HCT116 (cell line): ENCODE results near the gene TGFBR3. TPM values are rescaled to one million over a fixed set of nuclear protein-coding genes. Genes with fewer than 3 reads are reported as not detected.

Source experiments
- ATAC-seq: fragments of 200-7000 bp; cut with Tn5 transposase; 2 replicates; pipeline ENCODE4 v1.9.1; 2020; ENCODE audit warnings: mild to moderate bottlenecking, moderate library complexity
- BruUV-seq: library from RNA; stranded (reverse); fragments of 400-500 nt; replicated peaks from 2 replicates; lab custom pipeline; 2021; lab: Mats Ljungman, UMichigan
- CTCF ChIA-PET: fragments of 300-600 bp; sonication (Branson Sonifier 250); formaldehyde crosslinking; loops from one replicate; lab custom pipeline; 2021; ENCODE audit warnings: antibody characterized with exemption; lab: Charles Lee
- POLR2A ChIA-PET: fragments of 300-600, 350-600 bp; sonication (Branson Sonifier 250); formaldehyde crosslinking; loops from one replicate; lab custom pipeline; 2021; ENCODE audit warnings: antibody characterized with exemption; lab: Charles Lee
- RAD21 ChIA-PET, 2 experiments: fragments of 300-600 bp; sonication (Branson Sonifier 250); formaldehyde crosslinking; loops; one replicate each; lab custom pipeline; 2023; ENCODE audit warnings: low total read pairs in 2 of 2; ENCODE audit not compliant: uncharacterized antibody in 2 of 2, unreplicated experiment in 2 of 2, low non-redundant PET in 1 of 2; lab: Charles Lee
- DNase-seq: peaks from one replicate; pipeline ENCODE4 v3.0.0-alpha.2; 2010; ENCODE audit warnings: low read depth, low spot score
- H2AFZ ChIP-seq: fragments of 200-600 bp; shearing (Covaris generic), sonication (generic); 2 replicates; pipeline ENCODE4 v1.6.1; 2017; ENCODE audit warnings: low read depth, mixed run types, mixed read lengths, antibody characterized with exemption, low read length; ENCODE audit not compliant: poor library complexity, severe bottlenecking
- H3K27ac ChIP-seq: 2 replicates; pipeline ENCODE4 v1.5.1; 2012; ENCODE audit warnings: low read depth, low read length
- H3K27me3 ChIP-seq: fragments of 200-600 bp; sonication (generic); 2 replicates; pipeline ENCODE4 v1.6.1; 2016; ENCODE audit warnings: mixed run types, low read length, mixed read lengths; ENCODE audit not compliant: insufficient read depth
- H3K36me3 ChIP-seq, 2 experiments: fragments of 200-500 bp in 1 of 2; fragments of 200-600 bp in 1 of 2; sonication (Bioruptor generic) in 1 of 2; sonication (generic) in 1 of 2; 2 replicates each; pipeline versions ENCODE4 v1.5.1 to v1.6.1; 2014 to 2016; ENCODE audit warnings: low read length in 2 of 2, inconsistent platforms in 1 of 2, mixed read lengths in 1 of 2, mixed run types in 1 of 2; ENCODE audit not compliant: insufficient read depth in 2 of 2, control insufficient read depth in 1 of 2
- H3K4me1 ChIP-seq, 2 experiments: fragments of 200-600 bp in 1 of 2; sonication (generic) in 1 of 2; 2 replicates each; pipeline versions ENCODE4 v1.5.1 to v1.6.1; 2012 to 2017; ENCODE audit warnings: low read length in 2 of 2, inconsistent platforms in 1 of 2, mild to moderate bottlenecking in 1 of 2, mixed read lengths in 1 of 2, mixed run types in 1 of 2, moderate library complexity in 1 of 2; ENCODE audit not compliant: insufficient read depth in 2 of 2, control insufficient read depth in 1 of 2
- H3K4me2 ChIP-seq: fragments of 200-600 bp; sonication (generic); 2 replicates; pipeline ENCODE4 v1.6.1; 2017; ENCODE audit warnings: mixed run types, low read length, mixed read lengths
- H3K4me3 ChIP-seq, 2 experiments: fragments of 200-600 bp in 1 of 2; sonication (generic) in 1 of 2; replicated peaks in 1 of 2; 2 replicates each; pipeline ENCODE4 v1.5.1; 2011 to 2016; ENCODE audit warnings: low read length in 2 of 2, control low read depth in 1 of 2, low read depth in 1 of 2, mild to moderate bottlenecking in 1 of 2, mixed read lengths in 1 of 2, mixed run types in 1 of 2
- H3K79me2 ChIP-seq: fragments of 200-600 bp; sonication (generic); 2 replicates; pipeline ENCODE4 v1.6.1; 2017; ENCODE audit warnings: mild to moderate bottlenecking, mixed run types, low read length, moderate library complexity, mixed read lengths; ENCODE audit not compliant: insufficient read depth
- H3K9ac ChIP-seq: fragments of 200-600 bp; sonication (generic); 2 replicates; pipeline ENCODE4 v1.6.1; 2016; ENCODE audit warnings: low read length, mixed read lengths
- H3K9me2 ChIP-seq: fragments of 200-600 bp; sonication (generic), shearing (Covaris generic); 2 replicates; pipeline ENCODE4 v1.6.1; 2017; ENCODE audit warnings: mixed run types, mild to moderate bottlenecking, moderate library complexity; ENCODE audit not compliant: insufficient read depth
- H3K9me3 ChIP-seq, 2 experiments: fragments of 200-500 bp in 1 of 2; fragments of 200-600 bp in 1 of 2; sonication (Bioruptor generic) in 1 of 2; sonication (generic) in 1 of 2; 2 replicates each; pipeline ENCODE4 v1.6.1; 2014 to 2017; ENCODE audit warnings: low read length in 2 of 2, mixed read lengths in 2 of 2, inconsistent platforms in 1 of 2, low read depth in 1 of 2, mild to moderate bottlenecking in 1 of 2, mixed run types in 1 of 2, moderate library complexity in 1 of 2; ENCODE audit not compliant: control insufficient read depth in 1 of 2, insufficient read depth in 1 of 2
- H4K20me1 ChIP-seq: fragments of 200-600 bp; sonication (generic), shearing (Covaris generic); 2 replicates; pipeline ENCODE4 v1.6.1; 2017; ENCODE audit warnings: mixed run types, mild to moderate bottlenecking, moderate library complexity; ENCODE audit not compliant: insufficient read depth
- CEBPB ChIP-seq: IDR thresholded peaks from 2 replicates; pipeline ENCODE4 v1.6.1; 2012; ENCODE audit warnings: low read depth
- EGR1 ChIP-seq: IDR thresholded peaks from 2 replicates; pipeline ENCODE4 v1.6.1; 2012; ENCODE audit warnings: low read depth
- EZH2 ChIP-seq: fragments of 200-600 bp; sonication (generic); IDR thresholded peaks from 2 replicates; pipeline ENCODE4 v1.6.1; 2017; ENCODE audit warnings: antibody characterized with exemption, mixed run types
- EZH2phosphoT487 ChIP-seq: fragments of 200-600 bp; IDR thresholded peaks from 2 replicates; pipeline ENCODE4 v1.6.1; 2018; ENCODE audit warnings: antibody characterized with exemption, borderline replicate concordance
- JUND ChIP-seq: IDR thresholded peaks from 2 replicates; pipeline ENCODE4 v1.6.1; 2012
- POLR2AphosphoS5 ChIP-seq: IDR thresholded peaks from 2 replicates; pipeline ENCODE4 v1.6.1; 2011; ENCODE audit warnings: mild to moderate bottlenecking, low read depth, low read length, moderate library complexity
- RAD21 ChIP-seq: IDR thresholded peaks from 2 replicates; pipeline ENCODE4 v1.6.1; 2012; ENCODE audit warnings: low read depth, mild to moderate bottlenecking
- SRF ChIP-seq: IDR thresholded peaks from 2 replicates; pipeline ENCODE4 v1.6.1; 2012; ENCODE audit warnings: low read depth
- YY1 ChIP-seq: IDR thresholded peaks from 2 replicates; pipeline ENCODE4 v1.6.1; 2011; ENCODE audit warnings: low read length, low read depth, moderate library complexity, mild to moderate bottlenecking; ENCODE audit not compliant: insufficient replicate concordance; ENCODE audit errors: extremely low read depth
- intact Hi-C: fragments of 100-400 bp; cut with micrococcal nuclease; formaldehyde crosslinking; loops from 2 replicates; pipeline ENCODE4 v1.10.0; 2022
- total RNA-seq: library from RNA; stranded (reverse); gene quantifications from one replicate; pipeline ENCODE4 v1.2.1, GENCODE V29; 2021; ENCODE audit not compliant: unreplicated experiment
- TF ChIP-seq, protein P1 (sequence below): IDR thresholded peaks from 2 replicates; pipeline ENCODE4 v1.6.1; 2012
- TF ChIP-seq, protein P2 (sequence below): IDR thresholded peaks from 2 replicates; pipeline ENCODE4 v1.6.1; 2012; ENCODE audit warnings: low read depth
- TF ChIP-seq, protein P3 (sequence below), 3 experiments: fragments of 200-600 bp in 1 of 3; sonication (generic) in 1 of 3; IDR thresholded peaks in 2 of 3; conservative IDR thresholded peaks in 1 of 3; 2 replicates each; pipeline ENCODE4 v1.5.1; 2012 to 2017; ENCODE audit warnings: low read depth in 2 of 3, low read length in 2 of 3, antibody characterized with exemption in 1 of 3, borderline replicate concordance in 1 of 3, control low read depth in 1 of 3, mild to moderate bottlenecking in 1 of 3, mixed read lengths in 1 of 3, mixed run types in 1 of 3, moderate library complexity in 1 of 3; ENCODE audit not compliant: insufficient read depth in 1 of 3

Gene TGFBR3
- total RNA-seq, 1 experiment from 2014 or later, result 7.1 TPM

DNA sequence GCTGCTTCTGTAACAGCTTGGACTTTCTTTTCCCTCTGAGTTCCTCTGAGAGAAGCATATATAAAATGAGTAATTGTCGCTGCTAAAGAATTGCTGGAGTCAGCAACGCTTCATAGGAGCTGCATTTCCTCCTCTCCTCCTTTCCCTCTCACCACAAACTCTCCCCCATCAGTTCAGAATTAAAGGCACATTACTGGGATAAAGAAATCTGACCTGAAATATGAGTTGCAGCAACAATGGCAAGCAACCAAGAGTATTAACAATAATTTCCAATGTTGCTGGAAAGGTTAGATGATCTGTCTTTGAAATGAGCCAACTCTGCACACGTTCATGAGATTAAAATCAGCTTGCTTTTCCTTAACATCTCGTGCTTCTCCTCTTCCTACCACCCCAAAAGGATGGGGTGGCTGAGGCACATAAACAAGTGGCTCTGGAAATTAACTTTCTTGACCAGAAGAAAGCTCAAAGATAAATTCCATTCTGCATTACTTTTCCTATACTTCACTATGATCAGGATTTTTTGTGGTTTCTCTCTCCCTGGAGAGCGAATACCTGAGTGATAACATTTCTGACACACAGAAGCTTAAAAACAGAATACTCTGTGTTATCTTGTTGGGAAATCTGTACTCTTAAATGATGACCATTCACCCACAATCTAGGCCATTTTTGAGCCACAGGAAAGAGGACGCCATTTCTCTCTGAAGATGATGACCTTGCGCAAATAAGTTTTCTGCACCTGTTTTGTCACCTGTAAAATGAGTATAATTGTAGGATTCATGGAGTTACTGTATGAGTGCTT, 90.2 kb downstream of the TGFBR3 start:
- Histone ChIP-seq H3K27me3 (no peaks in the 10 kb centered on the region), H3K4me2 (peak overlapping the region; percentile 4), H4K20me1 (no peaks in the 10 kb centered on the region), H3K4me3 (no peak overlapping the region), H3K36me3 (no peaks in the 10 kb centered on the region), H3K9me3 (no peaks in the 10 kb centered on the region), H3K9me2 (no peaks in the 10 kb centered on the region), H3K9ac (no peak overlapping the region), H3K4me1 (peaks cover 14 to 21% of the 10 kb centered on the region in 2 experiments; a peak in 3 of 4 replicates), H2AFZ (no peak overlapping the region), H3K79me2 (no peaks in the 10 kb centered on the region), H3K27ac (no peak overlapping the region)
- POLR2A ChIA-PET, result no interaction called here
- DNase-seq (no peak), ATAC-seq (0 out of 2 replicates have a peak, but pooled peaks have one; percentile 41)
- CTCF ChIA-PET, result no interaction called here
- TF ChIP-seq CEBPB (no peak), JUND (no peak), POLR2AphosphoS5 (no peak)
- TF ChIP-seq, protein P1, sequence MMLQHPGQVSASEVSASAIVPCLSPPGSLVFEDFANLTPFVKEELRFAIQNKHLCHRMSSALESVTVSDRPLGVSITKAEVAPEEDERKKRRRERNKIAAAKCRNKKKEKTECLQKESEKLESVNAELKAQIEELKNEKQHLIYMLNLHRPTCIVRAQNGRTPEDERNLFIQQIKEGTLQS, result no peak
- intact Hi-C loops, result no loop called here
- BruUV-seq, result no TSS peak
- RAD21 ChIA-PET, result interaction anchor here in 1 of 2 experiments (0.6 kb wide), 1 partner anchor 88 kb away, joined by 3 read pairs; no protein-coding TSS in a partner anchor

DNA sequence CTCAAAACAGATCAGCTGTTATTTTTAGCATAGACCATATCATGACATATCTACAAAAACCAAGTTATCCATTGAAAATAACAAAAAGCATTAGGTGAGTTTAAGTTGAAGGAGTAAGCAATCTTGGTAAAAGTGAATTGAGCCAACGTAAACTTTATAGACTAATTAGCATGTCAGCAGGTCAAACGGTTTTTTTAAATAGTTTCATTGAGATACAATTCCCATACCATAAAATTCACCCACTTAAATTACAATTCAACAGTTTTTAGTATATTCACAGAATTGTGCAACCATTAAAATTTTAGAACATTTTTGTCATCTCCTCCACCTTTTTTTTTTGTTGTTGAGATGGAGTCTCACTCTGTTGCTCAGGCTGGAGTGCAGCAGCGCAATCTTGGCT, 92.1 kb downstream of the TGFBR3 start:
- no TSS peak for BruUV-seq
- Histone ChIP-seq H3K79me2 (no peaks in the 10 kb centered on the region), H3K4me3 (no peak overlapping the region), H4K20me1 (no peaks in the 10 kb centered on the region), H3K9me2 (no peaks in the 10 kb centered on the region), H2AFZ (no peak overlapping the region), H3K27me3 (no peaks in the 10 kb centered on the region), H3K9me3 (no peaks in the 10 kb centered on the region), H3K9ac (no peak overlapping the region), H3K4me2 (no peak overlapping the region), H3K36me3 (no peaks in the 10 kb centered on the region), H3K4me1 (peaks cover 14 to 17% of the 10 kb centered on the region in 2 experiments; a peak in 3 of 4 replicates), H3K27ac (no peak overlapping the region)
- ChIA-PET POLR2A (interaction anchor here (0.7 kb wide), 1 partner anchor 97 kb away, joined by 4 read pairs; no protein-coding TSS in a partner anchor), RAD21 (no interaction called here), CTCF (no interaction called here)
- DNase-seq (no peak), ATAC-seq (no peak)
- intact Hi-C loops, result no loop called here
- TF ChIP-seq RAD21, result no peak
- TF ChIP-seq, protein P1, result no peak
- no peak for TF ChIP-seq EZH2phosphoT487
- TF ChIP-seq, protein P2, sequence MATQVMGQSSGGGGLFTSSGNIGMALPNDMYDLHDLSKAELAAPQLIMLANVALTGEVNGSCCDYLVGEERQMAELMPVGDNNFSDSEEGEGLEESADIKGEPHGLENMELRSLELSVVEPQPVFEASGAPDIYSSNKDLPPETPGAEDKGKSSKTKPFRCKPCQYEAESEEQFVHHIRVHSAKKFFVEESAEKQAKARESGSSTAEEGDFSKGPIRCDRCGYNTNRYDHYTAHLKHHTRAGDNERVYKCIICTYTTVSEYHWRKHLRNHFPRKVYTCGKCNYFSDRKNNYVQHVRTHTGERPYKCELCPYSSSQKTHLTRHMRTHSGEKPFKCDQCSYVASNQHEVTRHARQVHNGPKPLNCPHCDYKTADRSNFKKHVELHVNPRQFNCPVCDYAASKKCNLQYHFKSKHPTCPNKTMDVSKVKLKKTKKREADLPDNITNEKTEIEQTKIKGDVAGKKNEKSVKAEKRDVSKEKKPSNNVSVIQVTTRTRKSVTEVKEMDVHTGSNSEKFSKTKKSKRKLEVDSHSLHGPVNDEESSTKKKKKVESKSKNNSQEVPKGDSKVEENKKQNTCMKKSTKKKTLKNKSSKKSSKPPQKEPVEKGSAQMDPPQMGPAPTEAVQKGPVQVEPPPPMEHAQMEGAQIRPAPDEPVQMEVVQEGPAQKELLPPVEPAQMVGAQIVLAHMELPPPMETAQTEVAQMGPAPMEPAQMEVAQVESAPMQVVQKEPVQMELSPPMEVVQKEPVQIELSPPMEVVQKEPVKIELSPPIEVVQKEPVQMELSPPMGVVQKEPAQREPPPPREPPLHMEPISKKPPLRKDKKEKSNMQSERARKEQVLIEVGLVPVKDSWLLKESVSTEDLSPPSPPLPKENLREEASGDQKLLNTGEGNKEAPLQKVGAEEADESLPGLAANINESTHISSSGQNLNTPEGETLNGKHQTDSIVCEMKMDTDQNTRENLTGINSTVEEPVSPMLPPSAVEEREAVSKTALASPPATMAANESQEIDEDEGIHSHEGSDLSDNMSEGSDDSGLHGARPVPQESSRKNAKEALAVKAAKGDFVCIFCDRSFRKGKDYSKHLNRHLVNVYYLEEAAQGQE, result no peak
- TF ChIP-seq CEBPB, result no peak
- no peak for TF ChIP-seq EZH2
- TF ChIP-seq, protein P3, sequence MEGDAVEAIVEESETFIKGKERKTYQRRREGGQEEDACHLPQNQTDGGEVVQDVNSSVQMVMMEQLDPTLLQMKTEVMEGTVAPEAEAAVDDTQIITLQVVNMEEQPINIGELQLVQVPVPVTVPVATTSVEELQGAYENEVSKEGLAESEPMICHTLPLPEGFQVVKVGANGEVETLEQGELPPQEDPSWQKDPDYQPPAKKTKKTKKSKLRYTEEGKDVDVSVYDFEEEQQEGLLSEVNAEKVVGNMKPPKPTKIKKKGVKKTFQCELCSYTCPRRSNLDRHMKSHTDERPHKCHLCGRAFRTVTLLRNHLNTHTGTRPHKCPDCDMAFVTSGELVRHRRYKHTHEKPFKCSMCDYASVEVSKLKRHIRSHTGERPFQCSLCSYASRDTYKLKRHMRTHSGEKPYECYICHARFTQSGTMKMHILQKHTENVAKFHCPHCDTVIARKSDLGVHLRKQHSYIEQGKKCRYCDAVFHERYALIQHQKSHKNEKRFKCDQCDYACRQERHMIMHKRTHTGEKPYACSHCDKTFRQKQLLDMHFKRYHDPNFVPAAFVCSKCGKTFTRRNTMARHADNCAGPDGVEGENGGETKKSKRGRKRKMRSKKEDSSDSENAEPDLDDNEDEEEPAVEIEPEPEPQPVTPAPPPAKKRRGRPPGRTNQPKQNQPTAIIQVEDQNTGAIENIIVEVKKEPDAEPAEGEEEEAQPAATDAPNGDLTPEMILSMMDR (IDR thresholded peaks at IDR 0.05 in 2 of 3, conservative IDR thresholded peaks at IDR 0.05 in 1 of 3; ENCODE audit: borderline replicate concordance in 1 of 3, insufficient read depth in 1 of 3, low read depth in 2 of 3, low read length in 2 of 3), result no peak
- no peak for TF ChIP-seq EGR1
- TF ChIP-seq YY1, result no peak
- no peak for TF ChIP-seq POLR2AphosphoS5
- TF ChIP-seq SRF, result no peak
